Adrenal gland (tissue), 12 donors: ENCODE measurements around the gene GPR151. TPM values are rescaled to one million over a fixed set of nuclear protein-coding genes. Genes with fewer than 3 reads are reported as not detected.

Experiments
- DNase-seq, 7 donors: peaks; one replicate each; pipeline ENCODE4 v3.0.0-alpha.2; 2019 to 2020
- H3K27ac ChIP-seq, 5 donors: fragments of 200-600 bp; sonication (generic) in 4 of 5; 1 replicate in 3 of 5; 2 replicates in 2 of 5; pipeline versions ENCODE4 v1.5.1 to v1.8.0; 2016 to 2020; ENCODE audit warnings: mild to moderate bottlenecking in 1 of 5
- H3K27me3 ChIP-seq: fragments of 200-600 bp; 2 replicates; pipeline ENCODE4 v1.8.0; 2021
- H3K36me3 ChIP-seq, 2 donors: fragments of 200-600 bp; replicated peaks in 1 of 2; 1 replicate in 1 of 2; 2 replicates in 1 of 2; pipeline versions ENCODE4 v1.5.1 to v1.8.0; 2018 to 2022
- H3K4me1 ChIP-seq, 2 donors: fragments of 200-600 bp; replicated peaks in 1 of 2; 1 replicate in 1 of 2; 2 replicates in 1 of 2; pipeline versions ENCODE4 v1.5.1 to v1.8.0; 2018 to 2021
- H3K4me3 ChIP-seq, 4 donors: fragments of 200-600 bp; sonication (generic) in 3 of 4; one replicate each; pipeline ENCODE4 v1.5.1; 2016 to 2018
- H3K9me3 ChIP-seq, 3 donors: fragments of 200-600 bp; sonication (generic) in 1 of 3; replicated peaks in 1 of 3; 1 replicate in 2 of 3; 2 replicates in 1 of 3; pipeline versions ENCODE4 v1.5.1 to v1.8.0; 2016 to 2021
- CTCF ChIP-seq, 6 experiments: fragments of 450-650 bp in 4 of 6; fragments of 200-600 bp in 2 of 6; sonication (generic) in 1 of 6; IDR thresholded peaks; 1 replicate in 5 of 6; 2 replicates in 1 of 6; pipeline versions ENCODE4 v1.5.1 to v1.8.0; 2016 to 2021; ENCODE audit warnings: antibody characterized with exemption in 6 of 6, mild to moderate bottlenecking in 2 of 6, moderate library complexity in 1 of 6
- POLR2A ChIP-seq, 2 donors: fragments of 450-650 bp; IDR thresholded peaks; one replicate each; pipeline ENCODE4 v1.6.1; 2017; ENCODE audit warnings: antibody characterized with exemption in 2 of 2, mild to moderate bottlenecking in 2 of 2, moderate library complexity in 1 of 2
- WGBS, 4 donors: extraction: QIAGEN DNeasy Blood & Tissue Kit in 2 of 4; methylation state at CpG; one replicate each; pipeline versions ENCODE4 v1.1.5 to v1.1.7; 2013 to 2017; 5-methylcytosine and 5-hydroxymethylcytosine counted together
- intact Hi-C, 2 donors: fragments of 100-400 bp; cut with DNase I; formaldehyde crosslinking; loops; one replicate each; pipeline versions ENCODE4 v1.14.1 to v1.15.0; 2022 to 2023
- polyA plus RNA-seq, 3 donors: library from polyadenylated mRNA; stranded (reverse); fragments of 200-250 nt in 2 of 3; fragments of 350-450 nt in 1 of 3; fragmentation: Illumina TruSeq in 1 of 3; extraction: RNeasy Lipid Tissue Mini Kit (QIAGEN cat#74804) in 1 of 3; gene quantifications; one replicate each; pipeline ENCODE4 v1.2.3, GENCODE V29; 2013 to 2014
- total RNA-seq, 9 donors: library from RNA; depleted of rRNA in 4 of 9; stranded (reverse); fragments of >200 nt in 4 of 9; fragments of 120-200 nt in 1 of 9; fragmentation: NEBNext Ultra II Directional in 1 of 9; extraction: Animal tissue kit (Norgen Biotek cat#: 25700) in 1 of 9; gene quantifications; one replicate each; pipeline versions ENCODE4 v1.1.0 to v1.2.4, GENCODE V29; 2013 to 2023
- donor health status: healthy with polysubstance abuse.
- donor health status: Bipolar disorder and iron deficiency.
- donor health status: DM: yes; HTN: yes; CAD: no.
- donor health status: DM: no; HTN: no; CAD: no.
- donor health status: DM: no; HTN: no; CAD: no.
- donor health status: DM: yes; HTN: yes; CAD: no.

Gene GPR151
- total and polyA plus RNA-seq, 12 donors, result not detected

- intact Hi-C loops, result no loop called here
- no peaks in the 10 kb centered on the region for H3K36me3 ChIP-seq
- H3K4me3 ChIP-seq, result no peak overlapping the region
- no peak overlapping the region for H3K27ac ChIP-seq
- no peaks in the 10 kb centered on the region for H3K27me3 ChIP-seq
- no peak for DNase-seq
- no peaks in the 10 kb centered on the region for H3K9me3 ChIP-seq
- 55 to 61% (median 58%) methylated on average over 4 of the region's 4 CpGs for WGBS, 4 donors
- TF ChIP-seq CTCF (IDR thresholded peaks at IDR 0.05) (no peak), POLR2A (IDR thresholded peaks at IDR 0.05) (no peak)
- H3K4me1 ChIP-seq, result no peaks in the 10 kb centered on the region
Observed at GRCh38 chr5:146528236-146528635, 12.2 kb upstream of the GPR151 start.

GRCh38 chr5:146527785-146528184 is 11.8 kb upstream of the GPR151 start:
- Histone ChIP-seq H3K4me3 (no peak overlapping the region), H3K36me3 (no peaks in the 10 kb centered on the region), H3K27ac (no peak overlapping the region), H3K27me3 (no peaks in the 10 kb centered on the region), H3K9me3 (no peaks in the 10 kb centered on the region), H3K4me1 (no peaks in the 10 kb centered on the region)
- TF ChIP-seq CTCF (IDR thresholded peaks at IDR 0.05) (no peak), POLR2A (IDR thresholded peaks at IDR 0.05) (no peak)
- intact Hi-C loops, result no loop called here
- no peak for DNase-seq
- 63 to 71% (median 66%) methylated on average over 3 of the region's 3 CpGs for WGBS, 4 donors

GRCh38 chr5:146523698-146524097 is 7.7 kb upstream of the GPR151 start:
- Histone ChIP-seq H3K27ac (no peak overlapping the region), H3K27me3 (no peaks in the 10 kb centered on the region), H3K4me3 (no peak overlapping the region), H3K36me3 (no peaks in the 10 kb centered on the region), H3K4me1 (no peaks in the 10 kb centered on the region), H3K9me3 (no peaks in the 10 kb centered on the region)
- WGBS, 4 donors, result 78 to 85% (median 83%) methylated on average over 3 of the region's 3 CpGs
- TF ChIP-seq CTCF (IDR thresholded peaks at IDR 0.05) (no peak), POLR2A (IDR thresholded peaks at IDR 0.05) (no peak)
- no peak for DNase-seq
- intact Hi-C loops, result no loop called here

GRCh38 chr5:146521403-146522106 is 5.6 kb upstream of the GPR151 start:
- Histone ChIP-seq H3K9me3 (no peaks in the 10 kb centered on the region), H3K27ac (no peak overlapping the region), H3K27me3 (no peaks in the 10 kb centered on the region), H3K4me3 (no peak overlapping the region), H3K4me1 (no peaks in the 10 kb centered on the region), H3K36me3 (no peaks in the 10 kb centered on the region)
- TF ChIP-seq CTCF (IDR thresholded peaks at IDR 0.05) (no peak), POLR2A (IDR thresholded peaks at IDR 0.05) (no peak)
- intact Hi-C loops, result no loop called here
- no peak for DNase-seq
- WGBS, 4 donors, result 63 to 71% (median 68%) methylated on average over 8 of the region's 8 CpGs
